H1 (cell line): ENCODE measurements around the gene CST1. TPM values are rescaled to one million over a fixed set of nuclear protein-coding genes. Genes with fewer than 3 reads are reported as not detected.

Experiments
- EZH2 ChIP-seq: fragments of 200-600 bp; sonication (generic); IDR thresholded peaks from 2 replicates; pipeline ENCODE4 v1.7.1; 2012; ENCODE audit warnings: low read depth, mild to moderate bottlenecking, moderate library complexity, low read length, inconsistent platforms; ENCODE audit not compliant: severe bottlenecking
- KDM1A ChIP-seq: fragments of 200-600, 300-600 bp; sonication (generic); IDR thresholded peaks from 2 replicates; pipeline ENCODE4 v1.7.1; 2016; ENCODE audit warnings: mild to moderate bottlenecking, low read length, borderline replicate concordance
- MAX ChIP-seq: IDR thresholded peaks from 2 replicates; pipeline ENCODE4 v1.6.1; 2012; ENCODE audit warnings: inconsistent platforms
- SP2 ChIP-seq: IDR thresholded peaks from 2 replicates; pipeline ENCODE4 v1.6.1; 2012; ENCODE audit warnings: mild to moderate bottlenecking, low read length, inconsistent platforms
- SUZ12 ChIP-seq: fragments of 200-600 bp; sonication (generic); IDR thresholded peaks from 2 replicates; pipeline ENCODE4 v1.6.1; 2012; ENCODE audit warnings: mild to moderate bottlenecking, inconsistent platforms, low read length, moderate library complexity, mixed read lengths
- polyA plus RNA-seq, 7 experiments: library from polyadenylated mRNA; depleted of rRNA in 3 of 7; stranded (reverse) in 5 of 7; unstranded in 2 of 7; fragments of >200 nt in 5 of 7; fragments of 200-250 nt in 2 of 7; gene quantifications; 1 replicate in 5 of 7; 2 replicates in 1 of 7; 4 replicates in 1 of 7; pipeline versions ENCODE4 v1.2.1 to v1.2.3, GENCODE V29; 2011 to 2013; ENCODE audit warnings: missing spikeins in 2 of 7, mixed read lengths in 2 of 7
- total RNA-seq: library from RNA; stranded (reverse); fragmentation: NEBNext Ultra II Directional; extraction: Animal tissue kit (Norgen Biotek cat#: 25700); gene quantifications from 2 replicates; pipeline ENCODE4 v1.2.1, GENCODE V29; 2021

Gene CST1
- total and polyA plus RNA-seq, 2 of the 8 experiments (the other 6 are each of a cell fraction or from before 2014, with no cell fraction given) = 2.3 to 2.9 TPM

GRCh38 chr20:23794065-23794464 lies 43.3 kb upstream of the CST1 start (continued):
- no peak for TF ChIP-seq SP2
- TF ChIP-seq SUZ12 = no peak
- TF ChIP-seq KDM1A = no peak
- TF ChIP-seq MAX = no peak
- no peak for TF ChIP-seq EZH2
